ENCODE measurements around the gene SMIM35. TPM values are rescaled to one million over a fixed set of nuclear protein-coding genes. Genes with fewer than 3 reads are reported as not detected.

SMIM35 gene
- total and polyA plus RNA-seq, 7 donors = 0.09 TPM; not detected in 6

GRCh38 chr11:118106789-118107335 is 20.1 kb upstream of the SMIM35 start:
- Histone ChIP-seq H3K4me3 (no peak overlapping the region), H3K4me1 (peaks cover 4% of the 10 kb centered on the region), H3K36me3 (ENCODE audit: insufficient read depth in 1 of 2, low read depth in 1 of 2) (no peaks in the 10 kb centered on the region), H3K9me3 (no peaks in the 10 kb centered on the region), H3K27ac (no peak overlapping the region), H3K27me3 (ENCODE audit: insufficient read depth in 3 of 3, low read length in 2 of 3) (no peaks in the 10 kb centered on the region)
- WGBS, 3 donors = 77 to 84% (median 80%) methylated on average over 2 of the region's 2 CpGs
- ATAC-seq (no peak), DNase-seq (no peak)
- TF ChIP-seq, protein P1, sequence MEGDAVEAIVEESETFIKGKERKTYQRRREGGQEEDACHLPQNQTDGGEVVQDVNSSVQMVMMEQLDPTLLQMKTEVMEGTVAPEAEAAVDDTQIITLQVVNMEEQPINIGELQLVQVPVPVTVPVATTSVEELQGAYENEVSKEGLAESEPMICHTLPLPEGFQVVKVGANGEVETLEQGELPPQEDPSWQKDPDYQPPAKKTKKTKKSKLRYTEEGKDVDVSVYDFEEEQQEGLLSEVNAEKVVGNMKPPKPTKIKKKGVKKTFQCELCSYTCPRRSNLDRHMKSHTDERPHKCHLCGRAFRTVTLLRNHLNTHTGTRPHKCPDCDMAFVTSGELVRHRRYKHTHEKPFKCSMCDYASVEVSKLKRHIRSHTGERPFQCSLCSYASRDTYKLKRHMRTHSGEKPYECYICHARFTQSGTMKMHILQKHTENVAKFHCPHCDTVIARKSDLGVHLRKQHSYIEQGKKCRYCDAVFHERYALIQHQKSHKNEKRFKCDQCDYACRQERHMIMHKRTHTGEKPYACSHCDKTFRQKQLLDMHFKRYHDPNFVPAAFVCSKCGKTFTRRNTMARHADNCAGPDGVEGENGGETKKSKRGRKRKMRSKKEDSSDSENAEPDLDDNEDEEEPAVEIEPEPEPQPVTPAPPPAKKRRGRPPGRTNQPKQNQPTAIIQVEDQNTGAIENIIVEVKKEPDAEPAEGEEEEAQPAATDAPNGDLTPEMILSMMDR (IDR thresholded peaks at IDR 0.05) = no peak
- intact Hi-C loops (cut with DNase I) = no loop called here

DNA sequence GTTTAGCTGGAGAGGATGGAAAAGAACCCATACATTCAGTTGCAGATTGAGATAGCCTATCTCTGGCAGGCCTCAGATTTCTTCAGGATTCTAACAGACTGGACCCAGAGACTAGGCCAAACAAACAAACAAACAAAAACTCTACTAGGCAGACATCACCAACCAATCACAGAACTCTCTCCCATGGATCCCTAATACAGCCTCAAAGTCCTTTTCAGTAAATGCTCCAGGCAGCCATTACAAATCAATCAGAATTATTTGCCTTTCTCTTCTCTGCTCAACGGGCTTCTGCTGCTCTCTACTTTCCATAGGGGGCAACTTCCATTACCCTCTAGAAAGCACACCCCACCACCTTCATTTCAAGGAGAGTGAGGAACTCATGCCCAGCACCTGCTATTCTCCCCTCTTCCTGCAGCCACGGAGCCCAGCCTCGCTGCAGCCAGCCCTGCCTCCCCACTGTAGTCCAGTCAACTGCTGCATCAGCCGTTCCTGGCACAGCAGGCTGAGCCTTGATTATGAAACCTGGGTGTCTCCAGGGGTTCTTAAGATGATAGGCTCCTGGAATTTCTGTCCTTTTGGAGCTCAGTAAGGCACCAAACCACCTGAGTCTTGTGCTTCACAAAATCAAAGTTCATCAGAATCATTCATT is 19.0 kb upstream of the SMIM35 start:
- no peak for DNase-seq
- TF ChIP-seq, protein P1 (IDR thresholded peaks at IDR 0.05) = no peak
- Histone ChIP-seq H3K4me1 (peaks cover 7% of the 10 kb centered on the region), H3K27me3 (ENCODE audit: insufficient read depth in 3 of 3, low read length in 2 of 3) (no peaks in the 10 kb centered on the region), H3K4me3 (no peak overlapping the region), H3K27ac (no peak overlapping the region), H3K36me3 (ENCODE audit: insufficient read depth in 1 of 2, low read depth in 1 of 2) (no peaks in the 10 kb centered on the region), H3K9me3 (no peaks in the 10 kb centered on the region)
- intact Hi-C loops (cut with DNase I) = no loop called here
- 50 to 72% (median 55%) methylated on average over 4 of the region's 4 CpGs for WGBS, 3 donors
- no peak for ATAC-seq

GRCh38 chr11:118104491-118104890 is 17.7 kb upstream of the SMIM35 start:
- Histone ChIP-seq H3K4me3 (no peak overlapping the region), H3K9me3 (no peaks in the 10 kb centered on the region), H3K36me3 (ENCODE audit: insufficient read depth in 1 of 2, low read depth in 1 of 2) (no peaks in the 10 kb centered on the region), H3K4me1 (peaks cover 12% of the 10 kb centered on the region), H3K27me3 (ENCODE audit: insufficient read depth in 3 of 3, low read length in 2 of 3) (no peaks in the 10 kb centered on the region), H3K27ac (no peak overlapping the region)
- intact Hi-C loops (cut with DNase I) = no loop called here
- DNase-seq (no peak), ATAC-seq (no peak)
- TF ChIP-seq, protein P1 (IDR thresholded peaks at IDR 0.05) = no peak
- WGBS, 3 donors = 90 to 95% (median 93%) methylated on average over 6 of the region's 6 CpGs

GRCh38 chr11:118102721-118103261 is 16.0 kb upstream of the SMIM35 start:
- H3K36me3 ChIP-seq (ENCODE audit: insufficient read depth in 1 of 2, low read depth in 1 of 2) = no peaks in the 10 kb centered on the region
- DNase-seq = no peak
- TF ChIP-seq, protein P1 (IDR thresholded peaks at IDR 0.05) = no peak
- no peak for ATAC-seq
- H3K4me1 ChIP-seq = peaks cover 11% of the 10 kb centered on the region
- no peaks in the 10 kb centered on the region for H3K9me3 ChIP-seq
- intact Hi-C loops (cut with DNase I) = no loop called here
- H3K27me3 ChIP-seq (ENCODE audit: insufficient read depth in 3 of 3, low read length in 2 of 3) = no peaks in the 10 kb centered on the region
- no peak overlapping the region for H3K27ac ChIP-seq
- no peak overlapping the region for H3K4me3 ChIP-seq
- WGBS, 3 donors = 69 to 79% (median 73%) methylated on average over 13 of the region's 13 CpGs

Data from psoas muscle (tissue), 8 donors.